ENCODE results near the gene TC2N.
"Not testable (repeated sequence)": the region's sequence is repeated elsewhere in the genome, so short reads cannot be mapped to it uniquely, and the experiment has no call there.

Gene TC2N

GRCh38 chr14:91870890-91871289 lies 3.6 kb upstream of the TC2N start:
- in situ Hi-C loops (cut with MboI; ENCODE audit: low sequenced_read_pairs), result no loop called here

DNA sequence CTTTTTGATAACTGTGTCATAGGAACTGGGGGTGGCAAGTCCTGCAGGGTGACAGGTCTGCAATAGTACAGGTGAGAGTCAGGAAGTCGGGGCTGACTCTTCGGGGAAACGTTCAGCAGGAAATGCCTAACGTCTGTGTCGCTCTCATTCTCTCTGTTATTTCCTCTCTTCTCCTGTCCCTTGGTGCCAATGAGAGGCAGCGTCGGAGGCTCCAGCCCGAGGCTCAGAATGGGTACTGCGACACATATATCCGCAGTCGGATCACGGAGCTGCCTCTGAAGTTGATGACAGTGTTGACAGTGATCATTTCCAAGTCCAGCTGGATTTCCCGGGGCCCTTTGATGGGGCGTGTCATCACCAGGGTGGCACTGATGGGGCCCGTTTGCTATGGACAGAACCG lies 2.7 kb upstream of the TC2N start:
- in situ Hi-C loops (cut with MboI; ENCODE audit: low sequenced_read_pairs), result no loop called here

DNA sequence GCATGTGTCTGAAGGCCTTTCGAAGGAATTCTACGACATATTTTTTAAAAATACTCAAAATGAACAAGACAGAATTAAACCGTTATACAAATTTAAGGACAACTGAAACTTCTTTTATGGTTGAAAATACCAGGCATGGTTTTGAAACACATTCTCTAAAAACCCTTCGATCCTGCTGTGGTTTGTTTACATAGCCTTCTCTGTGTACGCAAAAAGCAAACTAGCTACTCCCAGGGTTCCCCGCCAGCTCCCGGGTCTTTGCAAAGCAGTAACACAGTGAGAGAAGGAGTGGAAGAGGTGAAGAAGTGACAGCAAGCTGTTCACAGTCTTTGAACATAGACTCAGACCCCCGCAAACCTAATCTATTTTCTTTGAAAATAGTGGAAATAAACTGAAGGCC lies 2.2 kb upstream of the TC2N start:
- in situ Hi-C loops (cut with MboI; ENCODE audit: low sequenced_read_pairs), result no loop called here

GRCh38 chr14:91866511-91867295 lies 633 bp downstream of the TC2N start:
- in situ Hi-C loops (cut with MboI; ENCODE audit: low sequenced_read_pairs), result no loop called here

GRCh38 chr14:91866061-91866460 lies 1.3 kb downstream of the TC2N start:
- in situ Hi-C loops (cut with MboI; ENCODE audit: low sequenced_read_pairs), result no loop called here

GRCh38 chr14:91862417-91862816 lies 4.9 kb downstream of the TC2N start:
- in situ Hi-C loops (cut with MboI; ENCODE audit: low sequenced_read_pairs), result no loop called here

GRCh38 chr14:91861091-91861490 lies 6.2 kb downstream of the TC2N start:
- in situ Hi-C loops (cut with MboI; ENCODE audit: low sequenced_read_pairs), result no loop called here

DNA sequence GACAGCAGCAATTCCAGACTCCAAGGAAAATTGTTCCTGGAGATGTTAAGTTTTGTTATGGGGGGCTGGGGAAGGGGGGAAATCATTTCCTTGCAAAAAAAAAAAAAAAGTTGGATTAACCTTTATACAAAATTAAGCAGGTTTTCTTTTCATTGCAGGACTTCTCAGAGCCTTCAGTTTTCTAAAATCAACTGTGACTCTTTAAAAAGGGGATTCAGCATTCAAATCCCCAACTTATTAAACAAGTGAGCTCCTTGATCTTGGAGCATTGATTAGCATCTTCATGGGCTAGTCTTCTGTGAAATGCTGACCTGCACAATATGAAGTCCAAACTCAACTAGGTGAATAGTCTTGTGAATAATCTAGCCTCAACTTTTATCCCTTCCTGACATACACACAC lies 7.1 kb downstream of the TC2N start:
- in situ Hi-C loops (cut with MboI; ENCODE audit: low sequenced_read_pairs), result no loop called here

DNA sequence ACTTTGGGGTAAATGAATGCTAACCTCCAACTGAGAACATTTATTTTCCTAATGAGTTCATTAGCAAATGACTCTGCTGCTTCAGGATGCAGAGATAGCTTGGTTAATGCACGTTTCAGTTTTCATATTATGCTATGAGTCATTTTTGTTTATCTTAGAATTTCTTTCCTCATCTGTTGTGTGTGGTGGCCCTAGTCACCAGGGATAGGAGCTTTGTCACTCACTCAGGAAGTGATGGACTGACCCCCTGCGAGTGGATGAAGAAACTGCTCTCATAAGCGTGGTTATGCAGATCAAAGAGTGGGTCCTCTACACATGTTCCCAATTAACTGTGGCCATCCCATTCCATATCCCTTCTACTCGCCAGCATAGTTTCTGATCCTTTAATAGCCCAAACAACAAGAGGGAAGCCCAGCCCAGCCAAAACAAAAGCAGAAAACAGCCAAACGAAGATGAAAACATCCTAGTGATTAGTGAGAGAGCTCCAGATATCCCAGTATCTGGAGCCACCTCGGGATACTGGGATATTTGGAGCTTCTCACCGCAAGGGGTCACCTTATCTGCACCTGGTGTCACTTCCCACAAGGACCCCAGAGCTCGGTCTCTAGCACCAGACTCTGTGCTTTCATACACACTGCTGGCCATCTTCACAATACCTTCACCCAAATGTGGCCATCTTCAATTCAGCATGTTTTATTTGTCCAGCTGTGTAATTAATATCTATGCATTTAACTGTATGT lies 8.6 kb downstream of the TC2N start:
- in situ Hi-C loops (cut with MboI; ENCODE audit: low sequenced_read_pairs), result no loop called here

DNA sequence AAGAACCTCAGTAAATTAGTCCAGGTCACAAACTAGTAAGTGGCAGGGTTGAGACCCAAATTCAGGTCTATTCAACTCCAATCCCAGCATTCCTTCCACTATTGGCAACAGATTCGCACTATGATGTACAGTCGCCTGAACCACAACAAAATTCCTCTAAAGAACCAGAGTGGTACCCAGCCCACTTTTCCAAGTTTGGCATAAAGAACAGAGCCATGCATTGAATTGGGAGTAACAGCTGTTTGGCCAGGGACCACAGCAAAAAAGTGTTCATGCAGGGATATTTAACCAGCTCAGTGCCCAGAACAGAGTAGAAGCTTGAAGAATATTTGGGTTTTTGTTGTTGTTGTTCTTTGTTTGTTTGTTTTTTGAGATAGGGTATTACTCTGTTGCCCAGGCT lies 9.7 kb downstream of the TC2N start:
- in situ Hi-C loops (cut with MboI; ENCODE audit: low sequenced_read_pairs), result no loop called here

DNA sequence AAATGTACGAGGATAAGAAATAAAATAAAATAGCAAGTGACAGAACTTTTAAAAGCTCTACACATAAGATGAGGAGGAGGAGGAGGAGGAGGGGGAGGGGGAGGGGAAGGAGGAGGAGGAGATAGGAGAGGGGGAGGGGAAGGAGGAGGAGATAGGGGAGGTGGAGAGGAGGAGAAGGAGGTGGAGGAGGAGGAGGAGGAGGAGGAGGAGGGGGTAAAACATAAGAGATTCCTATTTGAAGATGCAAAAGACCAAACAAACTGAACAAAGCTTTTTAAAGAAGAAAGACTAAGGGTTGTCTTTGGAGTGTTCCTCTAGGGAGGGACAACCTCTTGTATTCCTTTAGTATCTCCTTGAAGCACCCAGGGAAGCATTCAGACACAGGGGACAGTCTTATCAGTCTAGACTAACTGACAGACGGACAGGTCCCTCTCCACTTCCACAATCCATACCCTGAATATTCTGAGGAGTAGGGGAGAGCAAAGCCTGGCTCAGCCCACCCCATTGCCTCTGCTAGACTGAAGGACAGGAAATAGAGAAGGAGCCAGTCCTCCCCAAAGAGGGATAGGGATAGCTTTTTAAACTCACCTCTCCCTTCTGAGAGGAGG lies 12.9 kb downstream of the TC2N start:
- in situ Hi-C loops (cut with MboI; ENCODE audit: low sequenced_read_pairs), result no loop called here

DNA sequence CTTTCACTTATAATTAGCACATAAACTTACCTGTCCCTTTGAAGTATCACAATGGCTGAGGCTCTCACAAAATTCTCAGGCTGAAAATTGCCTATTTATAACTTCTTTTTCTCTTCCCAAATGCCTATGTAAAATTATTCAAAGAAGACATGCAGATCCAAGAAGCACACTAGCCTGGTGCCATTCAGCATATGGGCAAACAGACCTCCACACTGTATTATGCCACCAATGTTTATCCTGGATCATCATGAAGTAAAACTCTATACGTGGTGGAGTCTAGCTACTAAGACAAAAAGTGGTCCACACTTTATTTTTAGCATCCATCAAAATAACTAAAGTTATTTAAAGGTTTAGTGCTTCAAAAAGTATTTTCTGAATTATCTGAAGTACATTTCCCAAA lies 15.8 kb downstream of the TC2N start:
- in situ Hi-C loops (cut with MboI; ENCODE audit: low sequenced_read_pairs), result no loop called here

- in situ Hi-C loops (cut with MboI; ENCODE audit: low sequenced_read_pairs), result no loop called here
Measured at GRCh38 chr14:91848504-91849001, 18.8 kb downstream of the TC2N start.

- in situ Hi-C loops (cut with MboI; ENCODE audit: low sequenced_read_pairs), result no loop called here
Measured at GRCh38 chr14:91847693-91848092, 19.6 kb downstream of the TC2N start.

- in situ Hi-C loops (cut with MboI; ENCODE audit: low sequenced_read_pairs), result no loop called here
Measured at GRCh38 chr14:91845652-91846051, 21.7 kb downstream of the TC2N start.

DNA sequence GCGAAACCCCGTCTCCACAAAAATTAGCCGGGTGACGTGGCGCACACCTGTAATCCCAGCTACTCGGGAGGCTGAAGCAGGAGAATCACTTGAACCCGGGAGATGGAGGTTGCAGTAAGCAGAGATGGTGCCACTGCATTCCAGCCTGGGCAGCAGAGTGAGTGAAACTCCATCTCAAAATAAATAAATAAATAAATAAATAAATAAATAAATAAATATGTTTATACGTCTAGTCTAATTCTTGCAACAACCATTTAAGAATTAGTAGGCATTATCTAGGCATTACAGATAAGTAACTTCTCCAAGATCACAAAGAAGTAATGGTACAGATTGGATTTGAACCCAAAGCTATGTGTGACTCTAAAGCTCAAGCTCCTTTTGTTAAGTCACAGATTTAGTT lies 22.3 kb downstream of the TC2N start:
- in situ Hi-C loops (cut with MboI; ENCODE audit: low sequenced_read_pairs), result not testable (repeated sequence)

- in situ Hi-C loops (cut with MboI; ENCODE audit: low sequenced_read_pairs), result no loop called here
Measured at GRCh38 chr14:91844029-91844428, 23.3 kb downstream of the TC2N start.

GRCh38 chr14:91843437-91843836 lies 23.9 kb downstream of the TC2N start:
- in situ Hi-C loops (cut with MboI; ENCODE audit: low sequenced_read_pairs), result no loop called here

GRCh38 chr14:91841065-91841464 lies 26.3 kb downstream of the TC2N start:
- in situ Hi-C loops (cut with MboI; ENCODE audit: low sequenced_read_pairs), result no loop called here

GRCh38 chr14:91839749-91840148 lies 27.6 kb downstream of the TC2N start:
- in situ Hi-C loops (cut with MboI; ENCODE audit: low sequenced_read_pairs), result no loop called here

- in situ Hi-C loops (cut with MboI; ENCODE audit: low sequenced_read_pairs), result no loop called here
Measured at GRCh38 chr14:91837076-91837475, 30.3 kb downstream of the TC2N start.
